Renal cortical epithelial cell (primary cell): ENCODE measurements around the gene SNRNP27. TPM values are rescaled to one million over a fixed set of nuclear protein-coding genes. Genes with fewer than 3 reads are reported as not detected.

Source experiments
- DNase-seq: peaks from one replicate; pipeline ENCODE4 v3.0.0-alpha.2; 2011; ENCODE audit warnings: low read depth
- total RNA-seq: library from RNA; depleted of rRNA; stranded (reverse); fragments of >200 nt; gene quantifications from 2 replicates; pipeline ENCODE4 v1.2.3, GENCODE V29; 2014

The SNRNP27 gene
- total RNA-seq, 1 donor from 2014 or later = 76.9 TPM

DNA sequence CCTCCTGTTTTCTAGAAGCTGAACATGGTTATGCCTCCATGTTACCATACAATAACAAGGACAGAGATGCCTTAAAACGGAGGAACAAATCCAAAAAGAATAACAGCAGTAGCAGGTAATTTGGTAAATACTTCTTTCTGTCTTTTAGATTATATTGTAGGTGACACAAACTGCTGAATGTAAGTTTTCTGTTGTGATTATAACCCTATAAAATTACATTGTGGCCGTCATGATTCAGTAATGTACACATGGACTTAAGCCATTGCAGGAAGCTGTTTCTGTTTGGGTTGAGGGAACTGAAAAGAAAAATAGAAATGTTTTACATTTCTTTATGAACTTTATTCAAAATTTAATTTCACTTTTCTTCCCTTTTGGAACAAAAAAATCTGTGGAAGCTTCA, 22.4 kb downstream of the SNRNP27 start:
- DNase-seq = no peak

- DNase-seq = peak; percentile 90
Measured at GRCh38 chr2:69917852-69918251, 24.1 kb downstream of the SNRNP27 start.

DNA sequence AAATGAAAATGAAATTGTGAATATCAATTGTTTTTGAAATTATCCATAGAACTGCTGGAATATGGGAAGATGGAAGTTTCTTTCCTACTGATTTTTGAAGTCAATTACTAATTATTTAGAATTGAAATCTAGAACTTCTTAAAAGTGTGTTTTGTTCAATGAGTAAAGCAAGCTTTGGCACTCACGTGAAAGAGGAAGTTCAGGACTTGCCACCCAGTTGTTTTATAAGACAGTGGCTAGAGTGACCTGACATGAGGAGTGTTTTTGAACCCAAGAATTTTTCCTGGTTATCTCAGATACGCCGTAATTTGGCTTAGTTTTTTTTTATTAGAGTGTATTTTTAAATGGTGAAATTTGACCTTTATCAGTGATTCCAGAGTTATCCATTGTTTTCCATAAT, 24.6 kb downstream of the SNRNP27 start:
- no peak for DNase-seq

DNA sequence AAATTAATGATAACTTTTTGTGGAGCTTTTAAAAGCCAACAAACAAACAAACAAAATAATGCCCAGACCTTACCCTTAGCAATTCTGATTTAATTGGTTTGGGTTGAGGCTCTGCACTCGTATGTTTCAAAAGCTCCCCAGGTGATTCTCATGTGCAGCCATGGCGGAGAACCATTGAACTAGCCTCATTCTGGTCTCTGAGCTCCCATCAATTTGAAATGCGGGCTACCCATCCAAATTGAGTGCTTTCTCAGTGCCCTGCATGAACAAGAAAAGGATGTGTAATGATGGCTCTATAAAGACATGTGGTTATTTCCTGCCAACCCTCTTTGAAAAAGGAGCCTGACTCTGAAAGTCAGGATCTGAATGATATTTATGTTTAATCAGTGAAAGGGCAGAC, 29.4 kb downstream of the SNRNP27 start:
- DNase-seq = no peak

DNA sequence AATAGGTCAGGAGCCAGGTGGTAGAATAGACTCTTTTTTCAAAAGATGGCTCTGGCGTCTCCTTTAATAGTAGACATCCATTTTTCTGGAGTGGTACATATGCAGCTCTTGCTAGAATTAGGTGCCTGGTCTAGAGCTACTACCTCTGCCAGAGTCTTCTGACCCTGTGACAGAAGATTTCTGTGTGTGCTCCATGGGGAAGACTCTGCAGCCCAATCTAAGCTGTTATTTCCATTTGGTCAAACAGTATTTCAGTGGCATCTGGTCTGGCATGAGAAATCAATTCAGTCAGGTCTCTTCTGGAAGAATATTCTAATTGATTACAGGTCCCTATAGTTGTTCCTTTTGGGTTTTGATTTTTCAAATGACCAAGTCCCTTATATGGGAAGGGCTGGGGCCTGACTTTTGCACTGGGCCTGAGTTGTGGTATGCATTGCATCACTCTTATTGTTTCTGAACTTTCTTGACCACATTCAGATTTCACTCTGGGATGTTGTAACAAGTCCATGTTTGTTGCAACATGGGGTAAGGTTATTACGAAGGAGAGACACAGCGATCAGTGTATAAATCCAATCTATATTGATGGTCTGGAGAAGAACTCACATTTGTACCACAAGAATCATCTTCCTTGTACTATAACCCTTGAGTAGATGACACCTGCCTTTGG, 33.2 kb downstream of the SNRNP27 start:
- peak; percentile 86 for DNase-seq

DNA sequence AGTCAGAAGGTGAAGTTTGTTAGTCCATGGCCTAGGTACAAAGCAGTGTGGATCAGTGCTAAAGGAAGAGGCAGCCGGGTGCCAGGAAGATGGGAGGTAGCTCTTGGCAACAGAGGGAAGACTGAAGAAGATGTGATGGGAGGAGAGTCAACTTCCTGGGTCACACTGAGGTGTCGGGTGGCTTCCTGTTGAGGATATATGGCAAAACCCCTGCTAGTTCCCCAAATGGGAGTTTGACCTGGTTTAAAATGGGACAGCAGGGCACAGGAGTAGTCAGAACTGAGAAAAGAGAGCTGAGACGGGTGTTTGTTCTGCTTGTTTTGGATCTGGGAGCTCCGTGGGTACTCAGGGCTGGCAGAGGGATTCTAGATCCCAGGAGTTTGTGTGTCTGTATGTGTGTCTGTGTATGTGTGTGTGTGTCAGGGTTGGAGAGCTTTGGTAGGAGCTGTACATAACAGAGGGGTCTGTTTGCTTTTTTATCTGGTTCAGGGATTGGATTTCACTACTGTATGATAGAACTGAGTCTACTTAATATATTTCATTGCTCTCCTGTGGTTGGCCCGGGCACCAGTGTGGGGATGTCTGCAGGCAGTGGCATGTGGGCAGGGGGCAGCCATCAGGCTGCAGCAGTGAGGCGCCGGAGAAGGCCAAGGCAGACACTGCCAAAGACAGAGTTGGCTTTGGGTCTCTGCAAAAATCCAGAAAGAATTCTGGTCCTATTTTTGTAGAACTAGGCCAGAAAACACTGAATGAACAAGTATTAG, 38.3 kb downstream of the SNRNP27 start:
- DNase-seq = no peak

DNA sequence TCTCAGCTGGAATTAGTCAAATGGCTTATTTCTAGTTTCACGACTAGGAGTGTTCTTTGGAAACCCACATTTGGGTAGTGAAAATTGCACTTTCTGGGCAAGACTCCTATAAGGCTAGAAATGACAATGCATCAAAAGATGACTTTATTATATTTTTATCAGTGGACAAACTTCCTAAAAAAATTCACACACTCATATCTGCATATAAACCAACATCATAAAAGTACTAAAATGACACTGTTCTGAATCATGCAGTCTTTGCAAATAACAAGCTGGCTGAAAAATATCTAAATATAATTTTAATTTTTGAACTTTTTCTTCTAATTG, 38.8 kb downstream of the SNRNP27 start:
- no peak for DNase-seq

DNA sequence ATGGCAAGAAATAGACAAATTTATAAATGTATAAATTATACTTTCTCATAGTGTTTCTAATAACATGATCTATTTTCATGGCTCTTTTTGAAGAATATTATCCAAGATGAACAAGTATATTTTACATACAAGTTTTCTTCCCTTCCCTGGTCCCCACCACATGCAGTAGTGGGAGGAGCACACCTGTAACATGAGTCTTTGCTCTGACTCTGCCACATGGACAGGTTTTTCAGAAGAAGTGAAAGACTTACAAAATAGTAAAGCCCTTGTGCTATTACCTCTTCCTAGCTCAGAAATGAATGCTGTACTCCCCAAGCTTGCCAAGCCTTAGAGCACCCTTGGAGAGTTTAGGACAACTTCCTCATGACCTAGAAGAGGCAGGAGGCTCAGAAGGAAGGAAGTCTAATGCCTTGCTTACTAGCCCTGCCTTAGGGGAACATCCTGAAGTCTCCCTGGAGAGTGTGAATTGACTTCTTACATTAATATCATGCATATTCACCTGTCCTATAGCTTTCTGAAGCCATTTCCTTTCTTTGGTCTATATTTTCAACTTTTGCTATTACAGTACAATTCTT, 39.6 kb downstream of the SNRNP27 start:
- no peak for DNase-seq

DNA sequence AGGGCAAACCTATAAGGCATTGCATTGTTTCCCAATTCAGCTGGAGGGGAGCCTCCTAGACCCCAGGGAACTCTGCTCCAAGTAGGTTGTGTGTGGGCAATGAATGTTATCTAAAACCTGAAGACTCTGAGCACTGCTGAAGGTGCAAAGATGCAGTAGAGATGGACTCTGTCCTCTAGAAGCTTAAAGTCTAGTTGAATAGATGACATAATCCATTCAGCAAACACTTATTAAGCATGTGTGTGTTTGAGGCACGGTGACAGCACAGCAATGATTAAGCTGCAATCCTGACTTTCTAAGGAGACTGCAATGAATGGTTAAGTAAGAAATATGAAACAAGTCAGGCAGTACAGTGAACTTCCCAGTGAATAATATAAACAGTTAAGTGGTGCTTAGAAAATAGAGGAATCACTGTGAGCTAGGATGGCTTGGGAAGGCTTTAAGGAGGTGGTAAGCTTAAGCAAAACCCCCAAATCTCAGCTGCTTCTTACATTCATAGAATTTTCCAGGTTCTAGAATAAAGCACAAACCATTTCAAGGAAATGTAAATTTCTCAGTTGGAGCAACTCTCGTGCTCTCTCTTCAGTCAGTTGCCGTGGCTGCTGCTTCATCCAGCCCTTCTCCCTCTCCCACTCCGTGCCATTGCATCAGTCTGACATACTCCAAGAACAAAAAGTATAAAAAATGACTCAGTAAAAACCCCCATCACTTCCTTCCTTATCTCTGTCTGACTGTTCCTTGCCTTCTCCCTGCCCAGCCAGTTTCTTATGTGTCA, 40.3 kb downstream of the SNRNP27 start:
- peak; percentile 70 for DNase-seq

- no peak for DNase-seq
Measured at GRCh38 chr2:69934614-69934908, 40.8 kb downstream of the SNRNP27 start.

DNA sequence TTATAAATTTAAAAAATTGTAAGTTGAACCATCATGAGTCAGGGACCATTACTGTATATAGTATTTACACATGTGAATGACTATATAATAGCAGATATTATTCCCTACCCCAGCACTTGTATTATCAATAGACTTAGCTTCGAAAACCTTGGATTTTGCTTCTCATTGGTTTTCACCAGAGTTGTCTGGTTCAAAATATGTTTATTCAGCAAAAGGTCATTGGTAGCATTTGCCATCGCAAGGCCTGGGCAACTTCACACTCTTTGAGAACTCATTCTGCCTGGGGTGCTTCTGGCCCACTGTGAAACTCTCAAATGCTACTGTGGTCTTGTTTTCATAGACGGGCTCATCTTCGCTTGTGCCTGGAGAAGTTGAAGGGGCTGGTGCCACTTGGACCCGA, 41.3 kb downstream of the SNRNP27 start:
- DNase-seq = no peak

DNA sequence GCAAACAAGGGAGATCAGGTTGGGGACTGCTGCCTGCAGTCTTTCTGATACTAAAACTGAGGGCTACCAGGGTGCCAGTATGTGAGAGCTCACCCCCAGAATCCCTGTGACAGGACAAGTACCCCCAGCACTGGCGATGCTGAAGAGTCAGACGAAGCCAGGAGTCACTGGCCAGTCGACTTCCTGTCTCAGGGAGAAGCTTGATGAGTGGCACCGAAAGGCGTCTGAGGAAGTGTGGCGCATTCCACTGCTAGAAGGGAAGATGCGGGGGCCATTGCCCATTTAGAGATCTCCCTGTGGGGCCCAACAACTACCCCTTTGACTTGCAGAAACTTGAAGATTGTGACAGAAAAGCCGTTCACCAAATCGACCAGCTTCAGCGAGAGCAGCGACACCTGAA, 43.1 kb downstream of the SNRNP27 start:
- DNase-seq = no peak

DNA sequence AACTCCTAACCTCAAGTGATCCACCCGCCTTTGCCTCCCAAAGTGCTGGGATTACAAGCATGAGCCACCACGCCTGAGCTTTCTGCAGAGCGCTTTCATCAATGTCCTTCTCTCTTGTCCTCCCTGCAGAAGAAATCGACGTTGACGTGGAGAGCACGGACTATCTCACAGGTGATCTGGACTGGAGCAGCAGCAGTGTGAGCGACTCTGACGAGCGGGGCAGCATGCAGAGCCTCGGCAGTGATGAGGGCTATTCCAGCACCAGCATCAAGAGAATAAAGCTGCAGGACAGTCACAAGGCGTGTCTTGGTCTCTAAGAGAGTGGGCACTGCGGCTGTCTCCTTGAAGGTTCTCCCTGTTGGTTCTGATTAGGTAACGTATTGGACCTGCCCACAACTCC, 44.2 kb downstream of the SNRNP27 start:
- DNase-seq = no peak

- DNase-seq = no peak
Measured at GRCh38 chr2:69939722-69940121, 46.0 kb downstream of the SNRNP27 start.

GRCh38 chr2:69940691-69941090, 46.9 kb downstream of the SNRNP27 start:
- DNase-seq = no peak

- no peak for DNase-seq
Measured at GRCh38 chr2:69943000-69943842, 49.5 kb downstream of the SNRNP27 start.

DNA sequence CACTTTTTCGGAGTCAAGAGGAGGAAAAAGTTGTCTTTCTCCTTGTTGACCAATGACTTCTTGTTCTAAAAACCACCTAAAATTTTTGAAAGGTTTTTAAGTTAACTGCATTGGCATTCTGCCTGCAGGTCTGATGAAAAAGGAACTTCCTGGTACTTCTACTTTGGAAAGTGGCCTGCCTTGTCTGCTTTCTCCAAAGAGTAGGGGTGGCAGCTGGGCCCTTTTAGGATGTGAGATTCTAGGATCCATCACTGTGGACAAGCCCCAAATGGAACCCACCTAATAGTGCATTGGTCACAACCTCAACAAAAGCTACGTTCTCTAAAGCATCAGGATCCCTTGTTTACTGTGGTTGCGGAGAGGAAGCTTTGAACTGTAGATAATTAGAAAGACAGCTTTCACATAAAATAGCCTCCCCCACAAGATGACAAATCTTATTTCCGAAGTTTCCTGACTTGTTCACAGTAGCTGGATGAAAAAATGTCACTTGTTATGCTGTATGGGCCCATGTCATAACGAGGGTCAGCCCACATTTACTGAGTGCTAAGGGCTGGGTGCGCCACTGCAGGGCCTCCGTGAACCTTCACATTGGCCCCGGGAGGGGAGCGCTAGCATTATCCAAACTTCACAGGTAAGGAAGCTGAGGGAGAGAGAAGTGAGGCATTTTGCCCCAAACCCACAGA, 50.2 kb downstream of the SNRNP27 start:
- DNase-seq = no peak

DNA sequence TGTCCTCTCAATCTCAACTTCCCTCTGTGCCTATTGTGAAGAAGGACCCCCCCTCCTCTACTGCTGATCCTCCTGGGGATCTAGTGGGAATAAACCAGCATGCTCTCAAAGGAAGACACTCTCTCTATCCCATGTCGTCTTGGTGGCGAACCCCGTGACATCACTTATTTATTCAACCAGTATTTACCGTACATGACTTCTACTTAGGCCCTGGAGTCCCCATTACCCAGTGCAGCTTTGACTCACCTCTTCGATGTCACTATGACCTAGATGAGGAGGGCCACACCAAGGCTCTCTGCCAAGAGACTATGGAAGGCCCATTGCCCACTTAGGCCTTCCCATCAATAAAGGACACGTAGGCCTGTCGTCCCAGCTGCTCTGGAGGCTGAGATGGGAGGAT, 51.0 kb downstream of the SNRNP27 start:
- DNase-seq = no peak

GRCh38 chr2:69945441-69945840, 51.7 kb downstream of the SNRNP27 start:
- DNase-seq = no peak

GRCh38 chr2:69945941-69946340, 52.2 kb downstream of the SNRNP27 start:
- DNase-seq = no peak
